HepG2 (cell line): ENCODE results near the gene POLR2B. TPM values are rescaled to one million over a fixed set of nuclear protein-coding genes. Genes with fewer than 3 reads are reported as not detected.

Source experiments
- HDAC1 ChIP-seq: sonication (generic); formaldehyde crosslinking; IDR thresholded peaks from 2 replicates; pipeline ENCODE4 v1.5.1; 2020; ENCODE audit warnings: mild to moderate bottlenecking, missing genetic modification reagents
- HES4 ChIP-seq: sonication (generic); formaldehyde crosslinking; IDR thresholded peaks from 2 replicates; pipeline ENCODE4 v1.9.0; 2021; ENCODE audit warnings: mild to moderate bottlenecking, missing genetic modification reagents, borderline replicate concordance
- HIVEP1 ChIP-seq: sonication (generic); formaldehyde crosslinking; IDR thresholded peaks from 2 replicates; pipeline ENCODE4 v1.4.0; 2020; ENCODE audit warnings: mild to moderate bottlenecking, missing genetic modification reagents
- HNRNPL ChIP-seq: fragments of 200-400 bp; formaldehyde crosslinking; IDR thresholded peaks from 2 replicates; pipeline ENCODE4 v1.6.1; 2017; ENCODE audit warnings: mild to moderate bottlenecking, low read depth, low read length
- HNRNPLL ChIP-seq: fragments of 200-400 bp; formaldehyde crosslinking; IDR thresholded peaks from 2 replicates; pipeline ENCODE4 v1.6.1; 2017; ENCODE audit warnings: mild to moderate bottlenecking, low read depth, low read length; ENCODE audit not compliant: poor library complexity, severe bottlenecking
- MAZ ChIP-seq, 2 experiments: sonication (generic) in 1 of 2; formaldehyde crosslinking in 1 of 2; IDR thresholded peaks; 2 replicates each; pipeline versions ENCODE4 v1.5.0 to v1.6.1; 2012 to 2020; ENCODE audit warnings: low read depth in 2 of 2, mild to moderate bottlenecking in 2 of 2, borderline replicate concordance in 1 of 2, improper control_type of control experiment in 1 of 2, low read length in 1 of 2, missing genetic modification reagents in 1 of 2, moderate library complexity in 1 of 2
- MLLT10 ChIP-seq: sonication (generic); formaldehyde crosslinking; IDR thresholded peaks from 2 replicates; pipeline ENCODE4 v1.4.0; 2020; ENCODE audit warnings: missing genetic modification reagents
- POLR2AphosphoS2 ChIP-seq: IDR thresholded peaks from 2 replicates; pipeline ENCODE4 v1.6.1; 2011; ENCODE audit warnings: low read depth, low read length, improper control_type of control experiment
- PRDM4 ChIP-seq: sonication (generic); formaldehyde crosslinking; IDR thresholded peaks from 2 replicates; pipeline ENCODE4 v1.9.0; 2021; ENCODE audit warnings: missing genetic modification reagents, borderline replicate concordance
- SNAI1 ChIP-seq: sonication (generic); formaldehyde crosslinking; IDR thresholded peaks from 2 replicates; pipeline ENCODE4 v1.5.0; 2020; ENCODE audit warnings: mild to moderate bottlenecking, missing genetic modification reagents, borderline replicate concordance
- SP4 ChIP-seq: sonication (generic); formaldehyde crosslinking; IDR thresholded peaks from 2 replicates; pipeline ENCODE4 v1.8.1; 2023; ENCODE audit warnings: mild to moderate bottlenecking, missing genetic modification reagents
- SRSF4 ChIP-seq: fragments of 200-400 bp; formaldehyde crosslinking; IDR thresholded peaks from one replicate; pipeline ENCODE4 v1.6.1; 2018; ENCODE audit warnings: mild to moderate bottlenecking, low read depth, low read length, moderate library complexity; ENCODE audit not compliant: poor library complexity, severe bottlenecking
- SRSF9 ChIP-seq: fragments of 200-400 bp; formaldehyde crosslinking; IDR thresholded peaks from 2 replicates; pipeline ENCODE4 v1.6.1; 2018; ENCODE audit warnings: borderline replicate concordance, mild to moderate bottlenecking, low read depth, low read length; ENCODE audit not compliant: insufficient read depth, poor library complexity, severe bottlenecking
- THAP11 ChIP-seq: IDR thresholded peaks from 2 replicates; pipeline ENCODE4 v1.6.1; 2016; ENCODE audit warnings: missing biosample characterization, missing genetic modification reagents
- TRIM22 ChIP-seq: fragments of 450-650 bp; IDR thresholded peaks from 2 replicates; pipeline ENCODE4 v1.6.1; 2017
- ZNF331 ChIP-seq: sonication (generic); formaldehyde crosslinking; IDR thresholded peaks from 2 replicates; pipeline ENCODE4 v1.4.0; 2020; ENCODE audit warnings: missing genetic modification reagents
- ZNF441 ChIP-seq: sonication (generic); formaldehyde crosslinking; IDR thresholded peaks from 2 replicates; pipeline ENCODE4 v1.7.0; 2021; ENCODE audit warnings: missing genetic modification reagents, borderline replicate concordance
- ZNF451 ChIP-seq: sonication (generic); formaldehyde crosslinking; IDR thresholded peaks from 2 replicates; pipeline ENCODE4 v1.5.0; 2020; ENCODE audit warnings: mild to moderate bottlenecking, missing genetic modification reagents
- ZNF549 ChIP-seq: sonication (generic); formaldehyde crosslinking; IDR thresholded peaks from 2 replicates; pipeline ENCODE4 v1.5.0; 2020; ENCODE audit warnings: missing genetic modification reagents
- ZNF569 ChIP-seq: sonication (generic); formaldehyde crosslinking; IDR thresholded peaks from 2 replicates; pipeline ENCODE4 v1.5.0; 2020; ENCODE audit warnings: mild to moderate bottlenecking, missing genetic modification reagents, moderate library complexity, borderline replicate concordance
- ZNF782 ChIP-seq: sonication (generic); formaldehyde crosslinking; IDR thresholded peaks from 2 replicates; pipeline ENCODE4 v1.4.0; 2020; ENCODE audit warnings: missing genetic modification reagents, mild to moderate bottlenecking, borderline replicate concordance
- polyA plus RNA-seq, 8 experiments: library from polyadenylated mRNA; depleted of rRNA in 3 of 8; stranded (reverse) in 7 of 8; unstranded in 1 of 8; fragments of >200 nt; fragmentation: Illumina TruSeq in 4 of 8; extraction: Trizol in 4 of 8; gene quantifications; 2 replicates each; pipeline versions ENCODE4 v1.2.1 to v1.2.3, GENCODE V29; 2011 to 2016; ENCODE audit warnings: low read depth in 4 of 8, missing spikeins in 1 of 8, mixed read lengths in 1 of 8; ENCODE audit not compliant: insufficient read depth in 1 of 8
- total RNA-seq, 5 experiments: library from RNA; depleted of rRNA; stranded (reverse); fragments of >200 nt; fragmentation: Illumina TruSeq; extraction: Trizol; gene quantifications; 2 replicates each; pipeline ENCODE4 v1.2.3, GENCODE V29; 2016; ENCODE audit warnings: low read depth in 1 of 5
- TF ChIP-seq, protein P1 (sequence below): sonication (generic); formaldehyde crosslinking; IDR thresholded peaks from 2 replicates; pipeline ENCODE4 v1.4.0; 2020; ENCODE audit warnings: mild to moderate bottlenecking, missing genetic modification reagents
- TF ChIP-seq, protein P2 (sequence below): sonication (generic); formaldehyde crosslinking; IDR thresholded peaks from 2 replicates; pipeline ENCODE4 v1.8.1; 2023; ENCODE audit warnings: mild to moderate bottlenecking, missing genetic modification reagents
- TF ChIP-seq, protein P3 (sequence below): IDR thresholded peaks from 2 replicates; pipeline ENCODE4 v1.6.1; 2016; ENCODE audit warnings: low read depth, control low read depth

Gene POLR2B
- total and polyA plus RNA-seq, 2 of the 13 experiments (the other 11 are each of a cell fraction or from before 2014, with no cell fraction given), result 70.6 to 116 TPM

DNA sequence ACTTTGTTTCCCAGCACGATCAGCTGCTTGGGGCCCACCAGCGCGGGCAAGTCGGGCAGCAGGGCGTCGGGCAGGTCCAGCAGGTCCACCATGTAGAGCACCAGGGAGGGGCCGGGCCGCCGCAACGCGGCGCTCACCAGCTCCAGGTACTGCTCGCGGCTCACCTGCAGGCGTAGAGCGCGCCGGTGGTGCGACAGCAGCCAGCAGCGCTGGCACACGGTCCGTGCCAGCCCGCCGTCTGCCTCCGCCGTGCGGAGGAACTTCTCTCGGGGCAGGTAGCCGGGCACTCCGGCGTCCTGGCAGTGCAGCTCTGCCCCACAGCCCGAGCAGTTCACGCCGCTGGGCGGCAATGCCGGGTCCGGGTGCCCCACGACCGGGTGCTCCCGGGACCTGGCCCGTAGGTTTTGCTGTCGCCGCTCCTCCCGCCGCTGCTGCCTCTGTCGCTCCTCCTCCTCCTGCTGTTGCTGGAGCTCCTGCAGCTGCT, 1.8 kb upstream of the POLR2B start (continued):
- TF ChIP-seq, protein P1, sequence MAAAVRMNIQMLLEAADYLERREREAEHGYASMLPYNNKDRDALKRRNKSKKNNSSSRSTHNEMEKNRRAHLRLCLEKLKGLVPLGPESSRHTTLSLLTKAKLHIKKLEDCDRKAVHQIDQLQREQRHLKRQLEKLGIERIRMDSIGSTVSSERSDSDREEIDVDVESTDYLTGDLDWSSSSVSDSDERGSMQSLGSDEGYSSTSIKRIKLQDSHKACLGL (CRISPR knock-in tag), result no peak
- TF ChIP-seq ZNF331 (no peak), TRIM22 (no peak), ZNF569 (CRISPR knock-in tag) (no peak), HDAC1 (CRISPR knock-in tag) (peak; percentile 87; the same call in 1 of the 2 replicates), SP4 (no peak), ZNF782 (CRISPR knock-in tag) (peak; percentile 49; the same call in 1 of the 2 replicates), THAP11 (CRISPR knock-in tag) (no peak), PRDM4 (CRISPR knock-in tag) (no peak), MAZ (IDR thresholded peaks at IDR 0.05; ENCODE audit: borderline replicate concordance, low read depth, low read length) (no peak), MAZ (CRISPR knock-in tag; IDR thresholded peaks at IDR 0.05; ENCODE audit: low read depth) (no peak; the same call in 1 of the 2 replicates), SRSF9 (no peak), HES4 (CRISPR knock-in tag) (peak; percentile 72), ZNF451 (CRISPR knock-in tag) (no peak), SRSF4 (no peak), HIVEP1 (CRISPR knock-in tag) (no peak), HNRNPL (0 out of 2 replicates have a peak, but pooled peaks have one; percentile 36), ZNF441 (CRISPR knock-in tag) (no peak), HNRNPLL (no peak), SNAI1 (CRISPR knock-in tag) (peak; percentile 16; the same call in 1 of the 2 replicates), MLLT10 (CRISPR knock-in tag) (no peak), POLR2AphosphoS2 (no peak), ZNF549 (CRISPR knock-in tag) (no peak)
- TF ChIP-seq, protein P2, sequence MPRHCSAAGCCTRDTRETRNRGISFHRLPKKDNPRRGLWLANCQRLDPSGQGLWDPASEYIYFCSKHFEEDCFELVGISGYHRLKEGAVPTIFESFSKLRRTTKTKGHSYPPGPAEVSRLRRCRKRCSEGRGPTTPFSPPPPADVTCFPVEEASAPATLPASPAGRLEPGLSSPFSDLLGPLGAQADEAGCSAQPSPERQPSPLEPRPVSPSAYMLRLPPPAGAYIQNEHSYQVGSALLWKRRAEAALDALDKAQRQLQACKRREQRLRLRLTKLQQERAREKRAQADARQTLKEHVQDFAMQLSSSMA (CRISPR knock-in tag), result no peak
- TF ChIP-seq, protein P3, sequence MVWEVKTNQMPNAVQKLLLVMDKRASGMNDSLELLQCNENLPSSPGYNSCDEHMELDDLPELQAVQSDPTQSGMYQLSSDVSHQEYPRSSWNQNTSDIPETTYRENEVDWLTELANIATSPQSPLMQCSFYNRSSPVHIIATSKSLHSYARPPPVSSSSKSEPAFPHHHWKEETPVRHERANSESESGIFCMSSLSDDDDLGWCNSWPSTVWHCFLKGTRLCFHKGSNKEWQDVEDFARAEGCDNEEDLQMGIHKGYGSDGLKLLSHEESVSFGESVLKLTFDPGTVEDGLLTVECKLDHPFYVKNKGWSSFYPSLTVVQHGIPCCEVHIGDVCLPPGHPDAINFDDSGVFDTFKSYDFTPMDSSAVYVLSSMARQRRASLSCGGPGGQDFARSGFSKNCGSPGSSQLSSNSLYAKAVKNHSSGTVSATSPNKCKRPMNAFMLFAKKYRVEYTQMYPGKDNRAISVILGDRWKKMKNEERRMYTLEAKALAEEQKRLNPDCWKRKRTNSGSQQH (CRISPR knock-in tag), result 0 out of 2 replicates have a peak, but pooled peaks have one; percentile 16
